ENCODE results near the gene CTNNA3.

CTNNA3 gene

DNA sequence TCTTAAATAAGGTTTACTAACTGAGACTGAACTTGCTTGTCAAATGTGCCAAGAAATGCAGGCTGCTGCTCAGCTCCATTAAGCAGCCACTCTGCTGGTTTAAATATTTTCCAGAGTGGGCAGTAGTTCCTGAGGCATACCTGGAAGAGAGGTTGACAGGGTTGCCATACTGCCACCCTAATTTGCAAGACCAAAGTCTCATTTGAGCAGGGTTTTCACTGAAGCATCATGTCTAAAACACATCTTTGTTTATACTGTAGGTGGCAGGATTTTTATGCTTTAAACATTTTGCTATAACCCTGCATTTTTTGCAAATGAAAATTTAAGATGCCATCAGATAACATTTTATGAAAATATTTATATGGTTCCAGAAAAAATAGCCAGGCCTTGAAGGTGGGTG is 1388.2 kb downstream of the CTNNA3 start:
- no peaks in the 10 kb centered on the region for H3K36me3 ChIP-seq (ENCODE audit: control insufficient read depth in 2 of 2, insufficient read depth in 1 of 2, low read length in 2 of 2)
- ChIA-PET POLR2A (no interaction called here), CTCF (no interaction called here)

More for the DNA sequence above, 1388.2 kb downstream of the CTNNA3 start:
- no peaks in the 10 kb centered on the region for H3K9me3 ChIP-seq (ENCODE audit: control insufficient read depth, insufficient read depth, low read depth, low read length)
- H3K4me3 ChIP-seq (ENCODE audit: low read depth, low read length), result no peak overlapping the region
- TF ChIP-seq, protein P1, sequence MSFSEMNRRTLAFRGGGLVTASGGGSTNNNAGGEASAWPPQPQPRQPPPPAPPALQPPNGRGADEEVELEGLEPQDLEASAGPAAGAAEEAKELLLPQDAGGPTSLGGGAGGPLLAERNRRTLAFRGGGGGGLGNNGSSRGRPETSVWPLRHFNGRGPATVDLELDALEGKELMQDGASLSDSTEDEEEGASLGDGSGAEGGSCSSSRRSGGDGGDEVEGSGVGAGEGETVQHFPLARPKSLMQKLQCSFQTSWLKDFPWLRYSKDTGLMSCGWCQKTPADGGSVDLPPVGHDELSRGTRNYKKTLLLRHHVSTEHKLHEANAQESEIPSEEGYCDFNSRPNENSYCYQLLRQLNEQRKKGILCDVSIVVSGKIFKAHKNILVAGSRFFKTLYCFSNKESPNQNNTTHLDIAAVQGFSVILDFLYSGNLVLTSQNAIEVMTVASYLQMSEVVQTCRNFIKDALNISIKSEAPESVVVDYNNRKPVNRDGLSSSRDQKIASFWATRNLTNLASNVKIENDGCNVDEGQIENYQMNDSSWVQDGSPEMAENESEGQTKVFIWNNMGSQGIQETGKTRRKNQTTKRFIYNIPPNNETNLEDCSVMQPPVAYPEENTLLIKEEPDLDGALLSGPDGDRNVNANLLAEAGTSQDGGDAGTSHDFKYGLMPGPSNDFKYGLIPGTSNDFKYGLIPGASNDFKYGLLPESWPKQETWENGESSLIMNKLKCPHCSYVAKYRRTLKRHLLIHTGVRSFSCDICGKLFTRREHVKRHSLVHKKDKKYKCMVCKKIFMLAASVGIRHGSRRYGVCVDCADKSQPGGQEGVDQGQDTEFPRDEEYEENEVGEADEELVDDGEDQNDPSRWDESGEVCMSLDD (tag by site-specific recombination; IDR thresholded peaks at IDR 0.05), result no peak
- TF ChIP-seq HOXC10 (CRISPR knock-in tag; IDR thresholded peaks at IDR 0.05) (no peak), TCF7L2 (IDR thresholded peaks at IDR 0.05; ENCODE audit: borderline replicate concordance, low read depth, low read length) (no peak), ZNF701 (tag by site-specific recombination; IDR thresholded peaks at IDR 0.05) (no peak), ZNF433 (tag by site-specific recombination; IDR thresholded peaks at IDR 0.05; ENCODE audit: low read depth) (no peak), ZNF423 (tag by site-specific recombination; IDR thresholded peaks at IDR 0.05) (no peak), ZNF473 (tag by site-specific recombination; IDR thresholded peaks at IDR 0.05) (no peak), ZNF768 (tag by site-specific recombination; IDR thresholded peaks at IDR 0.05) (no peak), ZNF555 (tag by site-specific recombination; conservative IDR thresholded peaks at IDR 0.05) (no peak), GLI2 (tag by site-specific recombination; IDR thresholded peaks at IDR 0.05; ENCODE audit: borderline replicate concordance, low read depth) (no peak), ZNF777 (tag by site-specific recombination; IDR thresholded peaks at IDR 0.05; ENCODE audit: borderline replicate concordance) (no peak)
- TF ChIP-seq, protein P2, sequence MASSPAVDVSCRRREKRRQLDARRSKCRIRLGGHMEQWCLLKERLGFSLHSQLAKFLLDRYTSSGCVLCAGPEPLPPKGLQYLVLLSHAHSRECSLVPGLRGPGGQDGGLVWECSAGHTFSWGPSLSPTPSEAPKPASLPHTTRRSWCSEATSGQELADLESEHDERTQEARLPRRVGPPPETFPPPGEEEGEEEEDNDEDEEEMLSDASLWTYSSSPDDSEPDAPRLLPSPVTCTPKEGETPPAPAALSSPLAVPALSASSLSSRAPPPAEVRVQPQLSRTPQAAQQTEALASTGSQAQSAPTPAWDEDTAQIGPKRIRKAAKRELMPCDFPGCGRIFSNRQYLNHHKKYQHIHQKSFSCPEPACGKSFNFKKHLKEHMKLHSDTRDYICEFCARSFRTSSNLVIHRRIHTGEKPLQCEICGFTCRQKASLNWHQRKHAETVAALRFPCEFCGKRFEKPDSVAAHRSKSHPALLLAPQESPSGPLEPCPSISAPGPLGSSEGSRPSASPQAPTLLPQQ (tag by site-specific recombination; IDR thresholded peaks at IDR 0.05), result no peak
- TF ChIP-seq, protein P3, sequence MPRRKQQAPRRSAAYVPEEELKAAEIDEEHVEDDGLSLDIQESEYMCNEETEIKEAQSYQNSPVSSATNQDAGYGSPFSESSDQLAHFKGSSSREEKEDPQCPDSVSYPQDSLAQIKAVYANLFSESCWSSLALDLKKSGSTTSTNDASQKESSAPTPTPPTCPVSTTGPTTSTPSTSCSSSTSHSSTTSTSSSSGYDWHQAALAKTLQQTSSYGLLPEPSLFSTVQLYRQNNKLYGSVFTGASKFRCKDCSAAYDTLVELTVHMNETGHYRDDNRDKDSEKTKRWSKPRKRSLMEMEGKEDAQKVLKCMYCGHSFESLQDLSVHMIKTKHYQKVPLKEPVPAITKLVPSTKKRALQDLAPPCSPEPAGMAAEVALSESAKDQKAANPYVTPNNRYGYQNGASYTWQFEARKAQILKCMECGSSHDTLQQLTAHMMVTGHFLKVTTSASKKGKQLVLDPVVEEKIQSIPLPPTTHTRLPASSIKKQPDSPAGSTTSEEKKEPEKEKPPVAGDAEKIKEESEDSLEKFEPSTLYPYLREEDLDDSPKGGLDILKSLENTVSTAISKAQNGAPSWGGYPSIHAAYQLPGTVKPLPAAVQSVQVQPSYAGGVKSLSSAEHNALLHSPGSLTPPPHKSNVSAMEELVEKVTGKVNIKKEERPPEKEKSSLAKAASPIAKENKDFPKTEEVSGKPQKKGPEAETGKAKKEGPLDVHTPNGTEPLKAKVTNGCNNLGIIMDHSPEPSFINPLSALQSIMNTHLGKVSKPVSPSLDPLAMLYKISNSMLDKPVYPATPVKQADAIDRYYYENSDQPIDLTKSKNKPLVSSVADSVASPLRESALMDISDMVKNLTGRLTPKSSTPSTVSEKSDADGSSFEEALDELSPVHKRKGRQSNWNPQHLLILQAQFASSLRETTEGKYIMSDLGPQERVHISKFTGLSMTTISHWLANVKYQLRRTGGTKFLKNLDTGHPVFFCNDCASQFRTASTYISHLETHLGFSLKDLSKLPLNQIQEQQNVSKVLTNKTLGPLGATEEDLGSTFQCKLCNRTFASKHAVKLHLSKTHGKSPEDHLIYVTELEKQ (tag by site-specific recombination; IDR thresholded peaks at IDR 0.05; ENCODE audit: borderline replicate concordance), result no peak
- TF ChIP-seq, protein P4, sequence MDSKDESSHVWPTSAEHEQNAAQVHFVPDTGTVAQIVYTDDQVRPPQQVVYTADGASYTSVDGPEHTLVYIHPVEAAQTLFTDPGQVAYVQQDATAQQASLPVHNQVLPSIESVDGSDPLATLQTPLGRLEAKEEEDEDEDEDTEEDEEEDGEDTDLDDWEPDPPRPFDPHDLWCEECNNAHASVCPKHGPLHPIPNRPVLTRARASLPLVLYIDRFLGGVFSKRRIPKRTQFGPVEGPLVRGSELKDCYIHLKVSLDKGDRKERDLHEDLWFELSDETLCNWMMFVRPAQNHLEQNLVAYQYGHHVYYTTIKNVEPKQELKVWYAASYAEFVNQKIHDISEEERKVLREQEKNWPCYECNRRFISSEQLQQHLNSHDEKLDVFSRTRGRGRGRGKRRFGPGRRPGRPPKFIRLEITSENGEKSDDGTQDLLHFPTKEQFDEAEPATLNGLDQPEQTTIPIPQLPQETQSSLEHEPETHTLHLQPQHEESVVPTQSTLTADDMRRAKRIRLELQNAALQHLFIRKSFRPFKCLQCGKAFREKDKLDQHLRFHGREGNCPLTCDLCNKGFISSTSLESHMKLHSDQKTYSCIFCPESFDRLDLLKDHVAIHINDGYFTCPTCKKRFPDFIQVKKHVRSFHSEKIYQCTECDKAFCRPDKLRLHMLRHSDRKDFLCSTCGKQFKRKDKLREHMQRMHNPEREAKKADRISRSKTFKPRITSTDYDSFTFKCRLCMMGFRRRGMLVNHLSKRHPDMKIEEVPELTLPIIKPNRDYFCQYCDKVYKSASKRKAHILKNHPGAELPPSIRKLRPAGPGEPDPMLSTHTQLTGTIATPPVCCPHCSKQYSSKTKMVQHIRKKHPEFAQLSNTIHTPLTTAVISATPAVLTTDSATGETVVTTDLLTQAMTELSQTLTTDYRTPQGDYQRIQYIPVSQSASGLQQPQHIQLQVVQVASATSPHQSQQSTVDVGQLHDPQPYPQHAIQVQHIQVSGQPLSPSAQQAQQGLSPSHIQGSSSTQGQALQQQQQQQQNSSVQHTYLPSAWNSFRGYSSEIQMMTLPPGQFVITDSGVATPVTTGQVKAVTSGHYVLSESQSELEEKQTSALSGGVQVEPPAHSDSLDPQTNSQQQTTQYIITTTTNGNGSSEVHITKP (tag by site-specific recombination; IDR thresholded peaks at IDR 0.05), result no peak
- TF ChIP-seq, protein P5, sequence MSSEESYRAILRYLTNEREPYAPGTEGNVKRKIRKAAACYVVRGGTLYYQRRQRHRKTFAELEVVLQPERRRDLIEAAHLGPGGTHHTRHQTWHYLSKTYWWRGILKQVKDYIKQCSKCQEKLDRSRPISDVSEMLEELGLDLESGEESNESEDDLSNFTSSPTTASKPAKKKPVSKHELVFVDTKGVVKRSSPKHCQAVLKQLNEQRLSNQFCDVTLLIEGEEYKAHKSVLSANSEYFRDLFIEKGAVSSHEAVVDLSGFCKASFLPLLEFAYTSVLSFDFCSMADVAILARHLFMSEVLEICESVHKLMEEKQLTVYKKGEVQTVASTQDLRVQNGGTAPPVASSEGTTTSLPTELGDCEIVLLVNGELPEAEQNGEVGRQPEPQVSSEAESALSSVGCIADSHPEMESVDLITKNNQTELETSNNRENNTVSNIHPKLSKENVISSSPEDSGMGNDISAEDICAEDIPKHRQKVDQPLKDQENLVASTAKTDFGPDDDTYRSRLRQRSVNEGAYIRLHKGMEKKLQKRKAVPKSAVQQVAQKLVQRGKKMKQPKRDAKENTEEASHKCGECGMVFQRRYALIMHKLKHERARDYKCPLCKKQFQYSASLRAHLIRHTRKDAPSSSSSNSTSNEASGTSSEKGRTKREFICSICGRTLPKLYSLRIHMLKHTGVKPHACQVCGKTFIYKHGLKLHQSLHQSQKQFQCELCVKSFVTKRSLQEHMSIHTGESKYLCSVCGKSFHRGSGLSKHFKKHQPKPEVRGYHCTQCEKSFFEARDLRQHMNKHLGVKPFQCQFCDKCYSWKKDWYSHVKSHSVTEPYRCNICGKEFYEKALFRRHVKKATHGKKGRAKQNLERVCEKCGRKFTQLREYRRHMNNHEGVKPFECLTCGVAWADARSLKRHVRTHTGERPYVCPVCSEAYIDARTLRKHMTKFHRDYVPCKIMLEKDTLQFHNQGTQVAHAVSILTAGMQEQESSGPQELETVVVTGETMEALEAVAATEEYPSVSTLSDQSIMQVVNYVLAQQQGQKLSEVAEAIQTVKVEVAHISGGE (tag by site-specific recombination; conservative IDR thresholded peaks at IDR 0.05; ENCODE audit: low read depth), result no peak
- no peaks in the 10 kb centered on the region for H3K4me1 ChIP-seq (ENCODE audit: control insufficient read depth, insufficient read depth, low read length)
- H3K27ac ChIP-seq (ENCODE audit: extremely low read depth, low read depth, low read length), result no peak overlapping the region
